CD4-positive, alpha-beta T cell treated with Interleukin-6 at 100 ng/mL for 8 hours (primary cell): Measurements from ENCODE around the gene OR2T3.
A peak's percentile ranks its signal among the peaks of the same experiment; 100 is the strongest.
"Not testable (repeated sequence)": the region's sequence is repeated elsewhere in the genome, so short reads cannot be mapped to it uniquely, and the experiment has no call there.

Source experiments
- DNase-seq: peaks from one replicate; pipeline ENCODE4 v3.0.0-alpha.2; 2020; ENCODE audit warnings: mixed read lengths, low spot score

Gene OR2T3

DNA sequence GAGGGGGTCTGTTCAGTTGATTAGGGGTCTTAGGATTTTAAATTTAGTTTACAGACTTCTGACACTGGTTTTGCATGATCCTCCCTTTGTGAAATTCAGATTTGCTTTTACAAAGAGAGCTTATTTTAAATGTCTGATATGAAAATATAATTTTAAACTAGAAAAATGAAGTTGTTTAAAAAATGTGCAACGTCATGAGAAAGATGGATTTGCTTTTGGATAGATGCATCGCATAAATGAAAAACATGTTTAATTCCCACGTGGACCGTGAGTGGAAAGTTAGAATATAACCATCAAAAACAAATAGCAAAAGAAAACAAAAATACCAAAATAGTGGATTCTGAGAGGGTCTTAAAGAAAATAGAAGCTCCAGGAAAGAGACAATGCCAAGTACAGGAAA is 2.0 kb upstream of the OR2T3 start:
- no peak for DNase-seq

DNA sequence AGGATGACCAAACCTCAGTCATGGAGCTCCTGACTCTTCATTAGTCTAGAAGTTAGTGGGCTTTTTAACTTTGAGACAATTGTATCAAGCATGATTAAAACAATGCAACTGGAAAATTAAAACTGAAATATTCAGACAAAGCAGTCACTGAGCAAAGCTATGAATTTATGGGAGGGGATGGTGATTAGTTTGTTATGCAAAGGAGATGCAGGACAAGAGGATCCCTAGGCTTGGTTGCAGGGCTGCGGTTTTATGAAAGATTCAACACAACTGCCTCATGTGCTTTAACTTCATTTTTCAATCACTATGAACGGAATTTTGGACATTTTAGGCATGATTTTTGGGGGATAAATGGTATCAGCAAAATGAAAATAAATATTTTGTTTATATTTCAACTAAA is 1.0 kb upstream of the OR2T3 start:
- DNase-seq: not testable (repeated sequence)

DNA sequence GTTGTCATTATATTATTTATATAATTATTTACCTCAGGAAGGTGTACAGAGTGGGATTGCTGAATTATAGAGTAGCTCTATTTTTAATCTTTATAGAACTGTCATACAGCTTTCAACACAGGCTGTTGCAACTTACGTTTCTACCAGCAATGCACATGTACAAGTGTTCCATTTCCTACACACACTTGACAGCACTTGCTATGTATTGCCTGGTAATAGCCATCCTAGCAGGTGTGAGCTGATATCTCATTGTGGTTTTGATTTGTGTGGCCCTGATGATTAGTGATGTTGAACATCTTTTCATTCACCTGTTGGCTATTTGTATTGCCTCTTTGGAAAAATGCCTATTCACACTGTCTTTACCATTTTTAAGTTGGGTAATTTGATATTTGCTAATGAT is 2.5 kb downstream of the OR2T3 start:
- DNase-seq: not testable (repeated sequence)

DNA sequence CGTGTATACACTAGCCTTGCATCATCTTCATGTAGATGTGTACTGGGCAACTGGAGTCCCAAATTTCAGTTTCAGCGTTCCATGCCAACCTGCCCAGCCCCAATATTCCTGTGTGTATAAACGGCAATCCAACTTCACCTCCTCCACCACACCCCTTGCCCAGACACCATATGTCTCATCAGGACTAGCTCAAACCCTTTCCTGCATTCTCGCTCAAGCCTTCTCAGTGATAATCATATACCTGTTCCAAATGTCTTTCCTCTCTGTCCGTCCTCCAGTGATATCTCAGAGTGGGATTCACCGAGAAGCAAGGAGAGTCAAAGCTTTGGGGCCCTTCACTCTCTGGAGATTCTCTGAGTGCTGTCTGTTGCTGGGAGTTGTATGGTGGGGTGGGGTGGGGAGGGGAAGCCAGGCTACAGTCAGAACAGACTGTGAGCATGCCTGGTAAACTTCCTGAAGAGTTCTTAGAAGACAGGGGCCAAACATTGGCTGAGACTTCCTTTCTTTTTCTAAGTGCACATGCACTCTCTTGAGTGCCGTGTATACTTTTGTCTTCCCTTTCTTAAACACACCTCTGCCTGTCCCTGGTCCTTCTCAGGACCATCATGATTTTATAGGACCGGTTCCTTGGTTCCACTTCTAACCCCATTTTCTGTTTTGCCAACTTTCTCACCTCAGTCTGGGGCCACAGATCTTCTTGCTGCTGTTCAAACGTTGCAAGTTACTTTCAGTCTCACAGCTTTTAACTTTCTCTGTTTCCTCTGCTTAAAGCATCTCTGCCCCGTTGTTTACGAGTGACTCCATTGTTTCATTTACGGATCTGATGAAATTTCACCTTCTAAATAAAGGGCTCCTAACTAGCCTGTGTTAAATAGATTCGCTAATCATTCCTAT is 8.8 kb downstream of the OR2T3 start:
- DNase-seq: peak; percentile 25

DNA sequence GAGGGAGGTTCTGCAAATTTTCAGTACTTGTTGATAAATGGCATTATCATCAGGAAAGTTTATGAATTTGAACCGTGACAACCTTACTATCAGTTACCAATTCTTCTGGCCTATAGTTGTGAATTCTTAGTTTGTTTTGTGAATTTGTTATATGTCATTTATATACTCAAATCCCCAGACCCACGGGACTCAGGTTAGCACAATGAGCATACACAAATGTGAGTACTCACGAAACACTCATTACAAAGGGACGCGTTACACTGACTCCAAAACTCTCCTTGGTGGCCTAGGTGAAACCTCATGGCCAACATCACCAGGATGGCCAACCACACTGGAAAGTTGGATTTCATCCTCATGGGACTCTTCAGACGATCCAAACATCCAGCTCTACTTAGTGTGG is 15.1 kb downstream of the OR2T3 start, which contains the start of gene OR2T5:
OR2T5 (plus strand) TSS at position 301 of the 400 bp plus-strand sequence; CDS start at position 301, 0 bp downstream.
- not testable (repeated sequence) for DNase-seq

DNA sequence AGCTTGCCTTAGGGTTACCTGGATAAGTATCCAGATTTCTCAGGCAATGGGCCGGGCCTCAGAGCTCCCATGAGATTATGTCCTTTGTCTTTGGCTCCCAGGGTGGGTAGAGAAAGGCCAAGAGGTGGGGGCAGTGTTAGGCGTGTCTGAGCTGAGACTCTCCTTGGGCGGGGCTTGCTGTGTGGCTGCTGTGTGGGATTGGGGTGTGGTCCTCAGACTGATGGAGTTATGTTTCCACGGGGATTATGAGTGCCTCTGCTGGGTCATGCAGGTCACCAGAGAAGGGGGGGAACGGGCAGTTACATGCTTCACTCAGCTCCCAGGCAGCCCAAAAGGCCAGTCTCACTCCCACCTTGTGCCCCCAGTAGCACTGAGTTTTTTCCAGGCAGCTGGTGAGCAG is 23.5 kb downstream of the OR2T3 start:
- DNase-seq: not testable (repeated sequence)

DNA sequence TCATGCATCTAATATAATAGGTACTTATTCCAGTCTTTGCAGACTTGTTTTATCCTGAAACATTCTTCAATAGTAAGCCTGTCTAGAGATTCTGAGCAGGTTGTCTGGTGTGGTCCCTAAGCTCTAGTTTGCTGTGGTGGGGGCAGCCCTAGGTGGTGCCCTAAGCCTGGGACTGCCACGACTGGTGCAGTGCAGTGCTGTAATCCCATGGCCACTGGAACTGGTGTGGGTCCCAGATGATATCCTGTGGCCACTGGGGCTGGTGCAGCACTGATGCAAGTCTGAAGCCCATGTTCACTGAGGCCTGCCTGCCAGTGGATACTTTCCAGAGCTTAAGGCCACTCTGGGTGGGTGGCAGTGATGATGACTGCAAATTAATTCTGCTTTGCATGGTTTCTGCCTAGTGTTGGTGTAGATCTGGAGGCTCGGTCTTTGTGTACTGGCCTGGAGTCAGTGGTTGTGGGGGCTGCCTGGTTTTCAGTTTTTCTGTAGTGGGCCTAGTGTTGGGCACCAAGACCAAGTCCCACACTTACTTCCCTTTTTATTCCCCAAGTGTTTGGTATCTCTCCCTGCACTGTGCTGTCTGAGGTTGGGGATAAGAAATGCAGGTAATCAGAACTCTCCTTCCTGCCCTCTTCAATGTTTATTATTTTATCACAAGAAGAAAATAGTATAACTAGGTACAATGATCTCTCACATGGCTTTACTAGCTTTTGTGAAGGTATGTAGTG is 27.3 kb downstream of the OR2T3 start:
- not testable (repeated sequence) for DNase-seq

DNA sequence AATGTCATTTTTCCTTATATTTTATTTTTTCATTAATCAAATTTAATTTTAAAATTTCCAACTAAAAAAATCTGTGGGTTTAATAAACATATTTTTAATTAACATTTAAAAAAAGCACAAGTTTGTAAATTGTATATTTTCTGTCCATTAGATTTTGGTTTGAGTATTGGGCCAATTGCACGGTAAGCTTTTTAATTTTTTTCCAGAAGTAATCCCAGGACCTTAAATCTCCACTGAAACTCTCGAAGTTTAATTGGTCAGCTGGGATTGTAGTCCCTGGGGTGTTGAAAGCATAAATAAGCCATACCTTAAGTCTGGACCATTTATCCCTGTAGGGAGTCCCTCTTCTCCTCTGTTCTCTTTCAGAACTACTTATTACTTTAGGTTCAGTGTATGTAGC is 34.6 kb downstream of the OR2T3 start, which contains the start of gene OR2G6:
OR2G6 (plus strand) TSS at position 301 of the 400 bp plus-strand sequence. CDS start 13,574 bp downstream, outside the sequence.
- DNase-seq: not testable (repeated sequence)

DNA sequence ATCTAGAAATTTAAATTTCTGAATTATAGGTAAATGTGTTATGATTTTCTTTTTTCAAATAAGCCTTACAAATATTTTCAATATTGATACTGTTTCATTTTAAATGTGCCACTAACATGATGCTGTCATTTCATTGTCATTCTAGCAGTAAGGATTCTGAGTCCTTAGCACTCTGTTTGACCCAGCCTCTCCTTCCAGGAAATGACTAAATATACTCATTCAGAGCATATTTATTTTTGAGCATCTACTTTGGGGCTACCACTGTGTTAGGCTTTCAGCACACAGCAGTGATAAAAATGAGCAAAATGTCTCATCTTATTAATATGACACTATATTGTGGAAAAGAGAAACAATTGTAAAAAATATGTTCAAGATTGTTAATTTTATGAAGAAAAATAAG is 37.1 kb downstream of the OR2T3 start:
- not testable (repeated sequence) for DNase-seq

DNA sequence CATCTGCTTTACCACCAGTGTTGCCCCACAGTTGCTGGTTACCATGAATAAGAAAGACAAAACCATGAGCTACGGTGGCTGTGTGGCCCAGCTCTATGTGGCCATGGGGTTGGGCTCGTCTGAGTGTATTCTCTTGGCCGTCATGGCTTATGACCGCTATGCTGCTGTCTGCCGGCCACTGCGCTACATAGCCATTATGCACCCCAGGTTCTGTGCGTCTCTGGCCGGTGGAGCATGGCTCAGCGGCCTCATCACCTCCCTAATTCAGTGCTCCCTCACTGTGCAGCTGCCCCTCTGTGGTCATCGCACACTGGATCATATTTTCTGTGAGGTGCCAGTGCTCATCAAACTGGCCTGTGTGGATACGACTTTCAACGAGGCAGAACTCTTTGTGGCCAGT is 48.7 kb downstream of the OR2T3 start:
- no peak for DNase-seq
